Esophagus mucosa (tissue), 1 donor: ENCODE results near the gene FAM174C. TPM values are rescaled to one million over a fixed set of nuclear protein-coding genes. Genes with fewer than 3 reads are reported as not detected.

Source experiments
- ATAC-seq: fragments of 200-7000 bp; cut with Tn5 transposase; one replicate; pipeline ENCODE4 v1.9.1; 2020
- total RNA-seq: library from RNA; stranded (reverse); gene quantifications from one replicate; pipeline ENCODE4 v1.2.4, GENCODE V29; 2023
- donor health status: DM: yes; HTN: yes; CAD: no.

Gene FAM174C
- total RNA-seq, 1 donor from 2014 or later, result 41.2 TPM

- no peak for ATAC-seq
These were observed 23.8 kb upstream of the FAM174C start for GRCh38 chr19:1251330-1252220.

GRCh38 chr19:1252221-1252820, 23.0 kb upstream of the FAM174C start:
- ATAC-seq, result peak; percentile 40

GRCh38 chr19:1252821-1253513, 22.4 kb upstream of the FAM174C start:
- ATAC-seq, result peak; percentile 49

- ATAC-seq, result no peak
These were observed 21.7 kb upstream of the FAM174C start for GRCh38 chr19:1253514-1254080.

- ATAC-seq, result no peak
These were observed 21.2 kb upstream of the FAM174C start for GRCh38 chr19:1254081-1254527.

GRCh38 chr19:1254530-1255185, 20.7 kb upstream of the FAM174C start:
- ATAC-seq, result no peak

- no peak for ATAC-seq
These were observed 19.9 kb upstream of the FAM174C start for GRCh38 chr19:1255186-1256161.

- ATAC-seq, result no peak
These were observed 18.5 kb upstream of the FAM174C start for GRCh38 chr19:1256646-1257474.

GRCh38 chr19:1257475-1258162, 17.7 kb upstream of the FAM174C start:
- ATAC-seq, result no peak

- ATAC-seq, result no peak
These were observed 17.2 kb upstream of the FAM174C start for GRCh38 chr19:1258163-1258492.

GRCh38 chr19:1258707-1259205, 16.6 kb upstream of the FAM174C start:
- no peak for ATAC-seq

- ATAC-seq, result peak; percentile 6
These were observed 16.0 kb upstream of the FAM174C start for GRCh38 chr19:1259206-1259875.

GRCh38 chr19:1259876-1260748, 15.2 kb upstream of the FAM174C start:
- ATAC-seq, result peak; percentile 23

GRCh38 chr19:1260749-1261537, 14.4 kb upstream of the FAM174C start:
- peak; percentile 69 for ATAC-seq

GRCh38 chr19:1261538-1261797, 13.9 kb upstream of the FAM174C start:
- no peak for ATAC-seq

GRCh38 chr19:1261798-1262622, 13.3 kb upstream of the FAM174C start:
- peak; percentile 46 for ATAC-seq
